Measurements from ENCODE around the gene MYOCOS. TPM values are rescaled to one million over a fixed set of nuclear protein-coding genes. Genes with fewer than 3 reads are reported as not detected.

The MYOCOS gene
- total RNA-seq, 1 experiment from 2014 or later = 0.45 TPM

DNA sequence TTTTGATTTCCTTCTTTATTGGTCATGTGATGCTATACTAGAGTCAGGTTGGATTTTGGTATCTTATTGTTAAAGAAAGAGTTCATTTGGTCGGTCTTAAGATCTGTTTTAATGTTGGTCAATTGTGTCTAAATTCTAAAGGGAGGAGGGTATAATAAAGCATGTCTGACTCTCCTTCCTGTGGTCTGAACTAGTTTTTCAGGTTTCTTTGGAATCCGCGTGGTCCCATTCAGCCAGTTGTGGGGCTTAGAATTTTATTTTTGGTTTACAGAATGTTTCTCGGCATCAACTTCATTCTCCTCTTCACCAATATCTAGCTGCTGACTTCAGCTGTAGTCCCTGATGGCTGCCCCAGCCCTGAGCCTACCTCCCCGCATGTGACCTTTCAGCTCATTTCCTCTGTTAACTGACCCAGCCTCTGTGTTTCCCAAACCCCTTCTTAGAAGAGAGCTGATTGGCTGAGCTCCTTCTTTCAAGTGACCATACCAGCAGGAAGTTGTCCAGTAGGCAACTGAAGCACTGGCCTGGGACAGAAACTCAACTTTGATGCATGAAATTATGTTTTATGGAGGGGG is 39.1 kb downstream of the MYOCOS start:
- CTCF ChIA-PET = no interaction called here
- H3K4me1 Mint-ChIP-seq (ENCODE audit: low read depth, unreplicated experiment) = peaks cover 21% of the 10 kb centered on the region
- TF ChIP-seq, protein P1, sequence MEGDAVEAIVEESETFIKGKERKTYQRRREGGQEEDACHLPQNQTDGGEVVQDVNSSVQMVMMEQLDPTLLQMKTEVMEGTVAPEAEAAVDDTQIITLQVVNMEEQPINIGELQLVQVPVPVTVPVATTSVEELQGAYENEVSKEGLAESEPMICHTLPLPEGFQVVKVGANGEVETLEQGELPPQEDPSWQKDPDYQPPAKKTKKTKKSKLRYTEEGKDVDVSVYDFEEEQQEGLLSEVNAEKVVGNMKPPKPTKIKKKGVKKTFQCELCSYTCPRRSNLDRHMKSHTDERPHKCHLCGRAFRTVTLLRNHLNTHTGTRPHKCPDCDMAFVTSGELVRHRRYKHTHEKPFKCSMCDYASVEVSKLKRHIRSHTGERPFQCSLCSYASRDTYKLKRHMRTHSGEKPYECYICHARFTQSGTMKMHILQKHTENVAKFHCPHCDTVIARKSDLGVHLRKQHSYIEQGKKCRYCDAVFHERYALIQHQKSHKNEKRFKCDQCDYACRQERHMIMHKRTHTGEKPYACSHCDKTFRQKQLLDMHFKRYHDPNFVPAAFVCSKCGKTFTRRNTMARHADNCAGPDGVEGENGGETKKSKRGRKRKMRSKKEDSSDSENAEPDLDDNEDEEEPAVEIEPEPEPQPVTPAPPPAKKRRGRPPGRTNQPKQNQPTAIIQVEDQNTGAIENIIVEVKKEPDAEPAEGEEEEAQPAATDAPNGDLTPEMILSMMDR (IDR thresholded peaks at IDR 0.05; ENCODE audit: unreplicated experiment) = no peak
- no peaks in the 10 kb centered on the region for H3K36me3 Mint-ChIP-seq (ENCODE audit: insufficient read depth, unreplicated experiment)
- H3K9me3 Mint-ChIP-seq (ENCODE audit: low read depth, unreplicated experiment) = peaks cover 3% of the 10 kb centered on the region
- no TSS peak for BruUV-seq (replicated peaks)
- peak; percentile 30 for DNase-seq
- intact Hi-C loops (cut with micrococcal nuclease; ENCODE audit: unreplicated experiment) = no loop called here
- H3K27me3 Mint-ChIP-seq (ENCODE audit: unreplicated experiment) = no peaks in the 10 kb centered on the region
- no peak overlapping the region for H3K4me3 Mint-ChIP-seq (ENCODE audit: low read depth, unreplicated experiment)
- H3K27ac Mint-ChIP-seq (ENCODE audit: unreplicated experiment) = peak overlapping the region; percentile 33

DNA sequence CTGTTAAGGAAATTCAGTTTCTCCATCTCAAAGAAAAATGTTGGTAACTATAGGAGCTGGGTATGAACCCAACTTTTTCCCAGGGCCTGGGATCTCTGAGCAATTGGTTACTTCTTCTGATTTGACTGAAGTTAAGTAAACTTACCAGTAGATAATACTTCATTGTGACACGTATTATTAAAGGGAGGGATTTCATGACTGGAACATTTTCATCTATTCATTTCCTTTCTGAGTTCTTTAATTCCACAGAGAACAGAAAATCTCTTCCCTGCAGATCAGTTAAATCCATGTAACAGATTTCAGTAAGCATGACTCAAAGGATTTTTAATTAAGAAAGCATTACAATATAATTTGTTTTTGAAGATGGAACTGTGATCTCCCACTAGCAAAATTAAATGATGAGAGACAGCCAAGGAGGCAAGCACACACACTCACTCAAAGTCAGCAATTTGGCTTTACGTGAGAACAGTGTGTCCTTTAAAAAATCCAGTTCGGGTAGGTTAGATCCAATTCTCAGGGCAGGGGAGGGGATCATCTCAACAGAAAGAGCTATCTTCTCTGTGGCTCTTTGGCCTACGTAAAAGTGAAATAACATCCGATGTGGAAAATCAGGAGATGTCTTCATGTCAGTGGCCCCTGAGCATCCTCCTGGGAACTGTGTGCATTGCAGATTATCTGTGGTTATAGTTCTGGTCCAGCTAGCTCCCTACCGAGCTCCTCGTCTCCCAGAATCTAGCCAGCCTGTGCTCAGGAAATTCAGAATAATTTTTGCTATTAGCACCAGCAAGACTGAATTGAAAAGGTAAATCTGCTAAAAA is 41.2 kb downstream of the MYOCOS start:
- CTCF ChIA-PET = interaction anchor here (0.5 kb wide), 1 partner anchor 1881 kb away, joined by 3 read pairs; no protein-coding TSS in a partner anchor
- no peak overlapping the region for H3K27ac Mint-ChIP-seq (ENCODE audit: unreplicated experiment)
- TF ChIP-seq, protein P1 (IDR thresholded peaks at IDR 0.05; ENCODE audit: unreplicated experiment) = no peak
- intact Hi-C loops (cut with micrococcal nuclease; ENCODE audit: unreplicated experiment) = no loop called here
- H3K4me1 Mint-ChIP-seq (ENCODE audit: low read depth, unreplicated experiment) = peaks cover 21% of the 10 kb centered on the region
- BruUV-seq (replicated peaks) = no TSS peak
- no peaks in the 10 kb centered on the region for H3K36me3 Mint-ChIP-seq (ENCODE audit: insufficient read depth, unreplicated experiment)
- peaks cover 3% of the 10 kb centered on the region for H3K9me3 Mint-ChIP-seq (ENCODE audit: low read depth, unreplicated experiment)
- DNase-seq = no peak
- H3K27me3 Mint-ChIP-seq (ENCODE audit: unreplicated experiment) = no peaks in the 10 kb centered on the region
- no peak overlapping the region for H3K4me3 Mint-ChIP-seq (ENCODE audit: low read depth, unreplicated experiment)

DNA sequence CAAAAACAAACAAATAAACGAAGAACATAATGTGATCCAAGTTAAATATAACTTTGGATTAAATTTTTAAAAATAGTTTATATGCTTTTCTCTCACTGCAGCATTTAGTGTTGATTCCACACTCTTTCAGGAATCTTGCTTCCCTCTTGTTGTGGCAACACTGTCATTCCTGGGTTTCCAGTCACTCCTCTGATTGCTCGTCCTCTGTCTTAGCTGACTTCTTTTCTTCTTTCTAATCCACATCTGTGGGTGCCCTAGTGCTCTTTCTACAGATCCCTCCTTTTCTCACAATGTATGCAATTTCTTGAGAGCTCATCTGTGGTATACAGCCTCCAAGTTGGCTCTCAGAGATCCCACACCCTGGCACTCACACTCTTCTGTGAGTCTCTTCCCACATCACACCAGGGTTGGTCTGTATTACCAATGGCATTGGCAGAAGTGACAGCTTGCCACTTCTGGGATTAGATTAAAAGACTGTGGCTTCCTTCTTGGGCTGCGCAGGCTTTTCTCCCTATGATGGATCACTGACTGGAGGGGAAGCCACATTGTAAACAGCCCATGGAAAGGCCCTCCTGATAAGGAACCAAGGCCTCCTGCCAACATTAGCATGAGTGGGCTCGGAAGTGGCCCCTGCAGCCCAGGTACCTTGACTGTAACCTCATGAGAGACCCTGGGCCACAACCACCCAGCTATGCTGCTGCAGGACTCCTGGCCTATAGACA is 42.0 kb downstream of the MYOCOS start:
- Mint-ChIP-seq H3K4me3 (ENCODE audit: low read depth, unreplicated experiment) (no peak overlapping the region), H3K4me1 (ENCODE audit: low read depth, unreplicated experiment) (peaks cover 21% of the 10 kb centered on the region), H3K27me3 (ENCODE audit: unreplicated experiment) (no peaks in the 10 kb centered on the region), H3K36me3 (ENCODE audit: insufficient read depth, unreplicated experiment) (no peaks in the 10 kb centered on the region), H3K27ac (ENCODE audit: unreplicated experiment) (no peak overlapping the region), H3K9me3 (ENCODE audit: low read depth, unreplicated experiment) (peaks cover 3% of the 10 kb centered on the region)
- DNase-seq = no peak
- CTCF ChIA-PET = interaction anchor here (0.9 kb wide), 1 partner anchor 79 kb away, joined by 6 read pairs; no protein-coding TSS in a partner anchor
- BruUV-seq (replicated peaks) = no TSS peak
- TF ChIP-seq, protein P1 (IDR thresholded peaks at IDR 0.05; ENCODE audit: unreplicated experiment) = no peak
- intact Hi-C loops (cut with micrococcal nuclease; ENCODE audit: unreplicated experiment) = no loop called here

DNA sequence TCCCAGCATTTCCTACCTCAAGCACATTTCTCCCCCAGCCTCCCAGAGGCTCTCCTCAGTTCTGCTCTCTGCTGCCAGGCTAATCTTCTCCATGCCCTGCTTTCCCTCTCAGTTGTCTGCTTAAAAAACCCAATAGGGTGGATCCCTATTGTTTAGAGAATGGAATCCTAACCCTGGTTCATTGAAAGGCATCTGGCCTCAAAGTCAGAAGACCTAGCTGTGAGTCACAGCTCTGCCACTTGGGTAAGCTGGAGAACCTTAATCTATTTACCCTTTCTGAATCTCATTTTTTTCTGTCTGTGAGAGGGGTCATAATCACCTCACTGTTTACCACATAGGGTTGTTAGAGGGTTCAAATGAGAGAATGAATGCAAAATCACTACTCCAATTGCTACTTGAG is 42.9 kb downstream of the MYOCOS start:
- CTCF ChIA-PET = interaction anchor here (0.9 to 1.2 kb wide), 2 partner anchors 20 to 78 kb away, joined by 3 to 6 read pairs; no protein-coding TSS in a partner anchor
- Mint-ChIP-seq H3K36me3 (ENCODE audit: insufficient read depth, unreplicated experiment) (no peaks in the 10 kb centered on the region), H3K4me3 (ENCODE audit: low read depth, unreplicated experiment) (no peak overlapping the region), H3K27ac (ENCODE audit: unreplicated experiment) (no peak overlapping the region), H3K27me3 (ENCODE audit: unreplicated experiment) (no peaks in the 10 kb centered on the region), H3K4me1 (ENCODE audit: low read depth, unreplicated experiment) (peaks cover 17% of the 10 kb centered on the region), H3K9me3 (ENCODE audit: low read depth, unreplicated experiment) (peaks cover 3% of the 10 kb centered on the region)
- no peak for DNase-seq
- TF ChIP-seq, protein P1 (IDR thresholded peaks at IDR 0.05; ENCODE audit: unreplicated experiment) = no peak
- intact Hi-C loops (cut with micrococcal nuclease; ENCODE audit: unreplicated experiment) = no loop called here
- BruUV-seq (replicated peaks) = no TSS peak

Measured in Calu3 (cell line).